ENCODE results near the gene ZFR.

DNA sequence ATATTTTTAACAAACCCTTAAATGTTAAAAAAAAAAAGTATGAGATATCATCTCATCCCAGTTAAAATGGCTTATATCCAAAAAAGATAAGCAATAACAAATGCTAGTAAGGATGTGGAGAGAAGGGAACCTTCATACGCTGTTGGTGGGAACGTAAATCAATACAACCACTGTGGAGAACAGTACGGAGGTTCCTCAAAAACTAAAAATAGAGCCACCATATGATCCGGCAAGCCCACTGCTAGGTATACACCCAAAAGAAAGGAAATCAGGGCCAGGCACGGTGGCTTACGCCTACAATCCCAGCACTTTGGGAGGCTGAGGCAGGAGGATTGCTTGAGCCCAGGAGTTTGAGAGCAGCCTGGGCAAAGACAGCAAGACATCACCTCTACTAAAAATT lies 134.8 kb downstream of the ZFR start:
- TF ChIP-seq EP300 (IDR thresholded peaks at IDR 0.05) (no peak), SMC3 (IDR thresholded peaks at IDR 0.05) (no peak), POLR2A (IDR thresholded peaks at IDR 0.05; ENCODE audit: low read length) (no peak), HOXB13 (CRISPR knock-in tag; IDR thresholded peaks at IDR 0.05; ENCODE audit: low read depth) (no peak), CHD2 (IDR thresholded peaks at IDR 0.05; ENCODE audit: low read length, partially characterized antibody) (no peak)
- TF ChIP-seq, protein P1, sequence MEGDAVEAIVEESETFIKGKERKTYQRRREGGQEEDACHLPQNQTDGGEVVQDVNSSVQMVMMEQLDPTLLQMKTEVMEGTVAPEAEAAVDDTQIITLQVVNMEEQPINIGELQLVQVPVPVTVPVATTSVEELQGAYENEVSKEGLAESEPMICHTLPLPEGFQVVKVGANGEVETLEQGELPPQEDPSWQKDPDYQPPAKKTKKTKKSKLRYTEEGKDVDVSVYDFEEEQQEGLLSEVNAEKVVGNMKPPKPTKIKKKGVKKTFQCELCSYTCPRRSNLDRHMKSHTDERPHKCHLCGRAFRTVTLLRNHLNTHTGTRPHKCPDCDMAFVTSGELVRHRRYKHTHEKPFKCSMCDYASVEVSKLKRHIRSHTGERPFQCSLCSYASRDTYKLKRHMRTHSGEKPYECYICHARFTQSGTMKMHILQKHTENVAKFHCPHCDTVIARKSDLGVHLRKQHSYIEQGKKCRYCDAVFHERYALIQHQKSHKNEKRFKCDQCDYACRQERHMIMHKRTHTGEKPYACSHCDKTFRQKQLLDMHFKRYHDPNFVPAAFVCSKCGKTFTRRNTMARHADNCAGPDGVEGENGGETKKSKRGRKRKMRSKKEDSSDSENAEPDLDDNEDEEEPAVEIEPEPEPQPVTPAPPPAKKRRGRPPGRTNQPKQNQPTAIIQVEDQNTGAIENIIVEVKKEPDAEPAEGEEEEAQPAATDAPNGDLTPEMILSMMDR (IDR thresholded peaks at IDR 0.05): no peak

Data from A549 (cell line).